ENCODE data around the gene USB1.
"Not testable (repeated sequence)": the region's sequence is repeated elsewhere in the genome, so short reads cannot be mapped to it uniquely, and the experiment has no call there.

The USB1 gene

GRCh38 chr16:57970319-57970718 lies 30.9 kb upstream of the USB1 start:
- DNase-seq (ENCODE audit: low read depth) = no peak

GRCh38 chr16:57970970-57971369 lies 30.2 kb upstream of the USB1 start, which contains the start of gene CNGB1:
TSS of gene CNGB1 (minus strand) at chr16:57971128. CDS start at chr16:57967286, 3,842 bp downstream.
- no peak for DNase-seq (ENCODE audit: low read depth)

- DNase-seq (ENCODE audit: low read depth) = no peak
Measured at GRCh38 chr16:57971848-57972247, 29.4 kb upstream of the USB1 start.

GRCh38 chr16:57972306-57972705 lies 28.9 kb upstream of the USB1 start:
- no peak for DNase-seq (ENCODE audit: low read depth)

- DNase-seq (ENCODE audit: low read depth) = no peak
Measured at GRCh38 chr16:57976331-57976796, 24.8 kb upstream of the USB1 start.

- no peak for DNase-seq (ENCODE audit: low read depth)
Measured at GRCh38 chr16:57977418-57978069, 23.7 kb upstream of the USB1 start.

- not testable (repeated sequence) for DNase-seq (ENCODE audit: low read depth)
Measured at GRCh38 chr16:57978070-57978465, 23.1 kb upstream of the USB1 start.

- no peak for DNase-seq (ENCODE audit: low read depth)
Measured at GRCh38 chr16:57979006-57979585, 22.1 kb upstream of the USB1 start.

DNA sequence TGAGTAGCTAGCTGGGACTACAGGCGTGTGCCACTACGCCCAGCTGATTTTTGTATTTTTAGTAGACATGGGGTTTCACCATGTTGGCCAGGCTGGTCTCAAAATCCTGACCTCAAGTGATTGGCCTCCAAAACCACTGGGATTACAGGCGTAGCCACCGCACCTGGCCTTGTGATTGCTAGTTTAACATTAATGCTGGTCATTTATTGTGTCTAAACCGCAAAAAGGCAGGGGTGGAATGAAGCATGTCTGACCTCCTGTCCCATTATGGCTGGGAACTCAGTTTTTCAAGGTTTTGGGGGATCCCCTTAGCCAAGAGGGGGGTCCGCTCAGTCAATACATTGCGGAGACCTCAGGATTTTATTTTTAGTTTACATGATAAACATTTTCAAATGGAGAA lies 19.6 kb upstream of the USB1 start:
- no peak for DNase-seq (ENCODE audit: low read depth)

GRCh38 chr16:57982385-57982784 lies 18.8 kb upstream of the USB1 start:
- DNase-seq (ENCODE audit: low read depth) = no peak

- DNase-seq (ENCODE audit: low read depth) = peak; percentile 83
Measured at GRCh38 chr16:57984443-57985203, 16.6 kb upstream of the USB1 start.

DNA sequence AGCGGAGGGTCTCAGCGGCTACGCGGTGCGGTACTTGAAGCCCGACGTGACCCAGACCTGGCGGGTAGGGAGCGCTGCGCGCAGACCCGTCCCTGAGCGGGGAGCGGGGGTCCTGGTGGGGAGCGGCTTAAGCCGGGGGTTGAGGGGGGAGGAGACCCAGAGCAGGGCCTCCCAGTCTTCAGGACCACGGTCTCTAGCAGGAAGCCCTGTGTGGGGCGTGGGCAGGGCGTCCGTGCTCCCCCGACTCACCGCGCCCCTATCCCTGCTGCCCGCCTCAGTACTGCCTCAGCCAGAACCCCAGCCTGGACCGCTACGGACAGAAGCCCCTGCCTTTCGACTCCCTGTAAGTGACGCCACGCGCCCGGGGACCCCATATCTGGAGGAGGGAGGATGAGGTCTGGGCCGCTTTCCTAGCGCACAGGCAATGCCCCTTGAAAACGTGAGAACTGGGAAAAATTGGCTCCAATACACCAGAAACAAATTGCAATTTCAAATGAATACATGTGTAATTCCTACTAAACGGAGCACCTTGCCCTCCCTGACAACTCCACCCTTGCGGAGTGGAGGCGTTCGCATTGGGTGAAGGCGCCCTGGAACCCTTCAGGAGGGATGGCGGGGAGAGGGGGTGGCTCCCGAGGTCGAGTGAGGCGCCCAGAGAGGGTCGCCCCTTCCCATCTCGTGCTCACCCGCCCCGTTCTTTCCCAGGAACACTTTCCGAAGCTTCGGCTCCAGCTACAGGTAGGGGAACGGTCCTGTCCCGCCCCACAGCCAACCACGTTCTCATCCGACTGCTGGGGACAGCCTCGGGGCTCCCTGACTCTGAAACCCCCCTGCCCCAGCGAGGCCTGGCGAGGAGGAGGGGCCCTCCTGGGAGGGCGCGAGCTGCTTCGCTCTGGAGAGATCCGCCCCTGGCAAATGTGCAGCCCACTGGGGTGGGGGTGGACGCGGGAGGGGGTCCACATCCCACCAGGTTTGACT lies 15.7 kb upstream of the USB1 start:
- no peak for DNase-seq (ENCODE audit: low read depth)

DNA sequence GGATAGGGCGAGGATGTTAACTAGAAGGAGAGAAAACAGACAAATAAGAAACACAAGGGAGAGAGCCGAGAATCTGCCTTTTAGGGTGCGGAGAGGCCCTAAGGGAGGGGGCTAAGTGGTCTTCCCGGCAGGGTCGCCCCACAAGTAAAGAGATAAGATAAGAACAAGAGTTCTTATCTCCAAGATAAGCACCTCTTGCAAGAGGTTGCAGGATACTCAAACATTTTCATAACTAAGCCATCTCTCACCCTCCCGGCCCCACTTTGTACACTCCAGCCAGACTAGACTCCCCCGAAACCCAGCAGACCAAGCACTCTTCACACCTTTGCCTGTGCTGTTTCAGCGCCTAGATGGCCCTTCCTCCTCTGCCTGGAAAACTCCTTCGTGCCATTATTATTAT lies 15.0 kb upstream of the USB1 start:
- DNase-seq (ENCODE audit: low read depth) = no peak

DNA sequence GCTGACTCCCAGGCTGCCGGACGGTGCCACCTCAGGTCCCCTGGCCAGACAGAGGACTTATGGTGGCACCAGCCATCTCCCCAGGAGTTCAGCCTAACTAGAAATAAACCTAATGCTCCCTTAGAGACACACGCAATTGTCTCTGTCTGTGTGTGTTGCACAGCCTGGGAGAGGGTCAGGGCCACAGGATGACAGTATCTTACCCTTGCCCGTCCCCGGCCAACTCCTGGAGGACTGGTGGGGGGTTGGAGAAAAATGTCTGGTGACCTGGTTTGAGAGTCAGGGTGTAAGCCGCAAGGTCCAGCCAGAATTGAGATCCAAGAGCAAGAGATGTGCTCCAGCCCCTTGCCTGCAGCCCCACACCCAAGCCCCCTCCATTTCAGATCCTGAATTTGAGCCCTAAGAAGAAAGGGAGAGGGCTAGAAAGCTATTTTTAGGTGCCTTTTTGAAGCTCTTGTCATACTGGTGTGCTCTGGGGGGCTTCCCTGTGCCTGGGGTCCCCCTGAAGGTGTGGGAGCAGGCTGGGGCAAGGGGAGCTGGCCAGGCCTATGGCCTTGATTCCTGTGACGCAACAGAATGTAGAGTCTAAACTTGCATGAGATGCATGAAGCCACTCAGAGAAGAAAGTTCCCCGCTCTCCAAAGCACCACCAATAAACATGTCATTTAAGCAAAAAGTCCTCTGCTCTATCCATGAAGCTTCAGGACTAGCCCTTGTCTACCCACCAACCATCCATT lies 13.6 kb upstream of the USB1 start:
- DNase-seq (ENCODE audit: low read depth) = no peak

- no peak for DNase-seq (ENCODE audit: low read depth)
Measured at GRCh38 chr16:57988929-57989328, 12.3 kb upstream of the USB1 start.

DNA sequence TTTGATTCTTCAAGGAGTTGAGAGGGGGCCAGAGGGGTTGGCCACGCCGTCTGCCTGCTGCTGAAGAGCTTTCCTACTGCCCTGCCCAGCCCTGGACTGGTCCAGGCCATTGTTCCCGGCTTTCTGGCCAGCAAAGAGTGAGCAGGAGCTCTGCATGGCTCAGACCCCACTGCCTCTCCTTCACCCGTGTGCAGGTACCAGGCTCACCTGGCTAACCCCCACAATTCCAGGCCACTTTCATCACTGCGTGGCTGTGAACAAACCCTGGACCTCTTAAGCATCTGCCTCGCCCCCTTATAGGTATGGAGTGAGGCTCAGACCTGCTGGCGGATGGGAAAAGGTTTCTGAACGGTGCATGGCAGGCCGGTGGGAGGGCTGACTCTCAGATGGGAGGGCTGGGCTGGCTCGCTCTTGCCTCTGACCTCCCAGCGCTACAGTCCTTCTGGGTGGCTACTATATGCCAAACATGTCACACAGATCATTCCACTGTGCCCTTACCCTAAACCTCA lies 9.6 kb upstream of the USB1 start:
- no peak for DNase-seq (ENCODE audit: low read depth)

GRCh38 chr16:57992084-57992483 lies 9.1 kb upstream of the USB1 start:
- DNase-seq (ENCODE audit: low read depth) = no peak

DNA sequence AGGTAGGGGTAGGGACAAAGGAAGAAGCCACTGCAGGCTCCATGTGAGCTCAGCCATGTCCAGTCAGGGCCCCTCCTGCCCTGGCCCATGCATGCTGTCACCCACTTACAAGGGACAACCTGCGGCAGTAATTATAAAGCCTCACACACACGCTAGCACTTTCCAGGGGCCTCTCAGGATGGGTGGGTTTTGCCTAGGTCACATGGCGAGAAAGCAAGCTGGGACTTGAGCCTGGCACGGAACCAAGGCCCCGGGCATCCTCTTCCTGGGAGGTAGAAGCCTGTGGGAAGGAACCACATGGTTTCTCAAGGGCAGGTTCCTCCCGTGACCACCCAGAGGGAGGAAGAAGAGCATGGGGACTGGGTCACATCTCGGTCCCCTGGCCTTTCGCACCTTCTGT lies 7.8 kb upstream of the USB1 start:
- no peak for DNase-seq (ENCODE audit: low read depth)

DNA sequence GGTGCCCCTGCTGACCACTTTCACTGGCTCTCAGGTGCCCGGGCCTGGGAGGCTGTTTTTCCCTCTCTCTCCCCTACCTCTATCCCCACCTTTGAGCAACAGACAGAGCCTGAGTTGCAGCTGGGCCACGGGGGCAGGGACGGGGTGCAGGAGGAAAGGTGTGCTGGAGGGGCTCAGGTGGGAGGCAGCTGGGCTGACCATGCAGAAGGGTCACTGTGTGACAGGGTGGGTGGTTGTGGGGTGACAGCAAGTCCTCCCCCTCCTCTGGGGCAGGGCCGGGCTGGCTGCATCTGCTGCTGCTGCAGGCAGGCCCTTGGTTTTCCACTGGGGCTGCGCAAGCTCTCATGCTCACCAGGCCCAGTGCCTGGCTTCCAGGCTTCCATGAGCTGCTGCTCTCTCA lies 7.3 kb upstream of the USB1 start:
- no peak for DNase-seq (ENCODE audit: low read depth)

- DNase-seq (ENCODE audit: low read depth) = no peak
Measured at GRCh38 chr16:57994361-57994760, 6.8 kb upstream of the USB1 start.

DNA sequence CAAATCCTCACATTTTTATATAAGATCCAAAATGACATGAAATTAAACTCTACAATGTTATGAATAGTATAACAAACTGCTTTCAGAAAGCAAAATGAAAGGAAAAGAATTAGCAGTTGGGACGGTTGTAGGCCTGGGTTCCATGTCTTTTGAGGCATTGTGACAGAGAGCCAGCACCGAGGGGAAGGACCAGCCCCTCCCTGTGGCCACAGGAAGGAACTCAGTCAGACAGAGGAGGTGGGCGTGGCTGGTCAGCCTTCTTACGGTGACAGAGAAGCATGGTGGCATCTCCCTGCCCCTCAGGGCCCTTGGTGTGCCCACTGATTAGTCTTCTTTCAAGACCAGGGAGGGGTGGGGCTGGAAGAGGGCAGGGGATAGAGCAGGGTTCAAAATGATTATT lies 6.4 kb upstream of the USB1 start:
- DNase-seq (ENCODE audit: low read depth) = no peak

Data from stimulated activated CD8-positive, alpha-beta memory T cell treated with anti-CD3 and anti-CD28 coated beads, Interleukin-12 subunit alpha, Interleukin-12 subunit beta, amount 100 ng/mL, for 1 hour (primary cell).